HepG2 (cell line): ENCODE results near the gene SOX13. TPM values are rescaled to one million over a fixed set of nuclear protein-coding genes. Genes with fewer than 3 reads are reported as not detected.

Experiments used
- ATF7-NPFF ChIP-seq: sonication (generic); formaldehyde crosslinking; IDR thresholded peaks from 2 replicates; pipeline ENCODE4 v1.8.1; 2023; ENCODE audit warnings: mild to moderate bottlenecking, low read depth, missing genetic modification reagents, moderate library complexity
- GZF1 ChIP-seq: sonication (generic); formaldehyde crosslinking; IDR thresholded peaks from 2 replicates; pipeline ENCODE4 v1.5.1; 2020; ENCODE audit warnings: mild to moderate bottlenecking, missing genetic modification reagents
- JUN ChIP-seq: sonication (generic); formaldehyde crosslinking; IDR thresholded peaks from 2 replicates; pipeline ENCODE4 v1.4.0; 2020; ENCODE audit warnings: mild to moderate bottlenecking, missing genetic modification reagents
- KLF16 ChIP-seq, 2 experiments: sonication (generic) in 1 of 2; formaldehyde crosslinking in 1 of 2; IDR thresholded peaks; 2 replicates each; pipeline versions ENCODE4 v1.6.1 to v1.8.0; 2016 to 2023; ENCODE audit warnings: missing genetic modification reagents in 2 of 2, missing compliant biosample characterization in 1 of 2
- RNF2 ChIP-seq: fragments of 450-650 bp; conservative IDR thresholded peaks from 2 replicates; pipeline ENCODE4 v1.6.1; 2016; ENCODE audit warnings: low read depth
- SETDB1 ChIP-seq: sonication (generic); formaldehyde crosslinking; IDR thresholded peaks from 2 replicates; pipeline ENCODE4 v1.5.1; 2020; ENCODE audit warnings: missing genetic modification reagents, mild to moderate bottlenecking, borderline replicate concordance
- ZBTB7A ChIP-seq: sonication (generic); formaldehyde crosslinking; IDR thresholded peaks from 2 replicates; pipeline ENCODE4 v1.8.0; 2022; ENCODE audit warnings: mild to moderate bottlenecking, missing genetic modification reagents
- ZEB1 ChIP-seq: IDR thresholded peaks from 2 replicates; pipeline ENCODE4 v1.6.1; 2012; ENCODE audit warnings: mild to moderate bottlenecking, low read depth, inconsistent platforms; ENCODE audit not compliant: insufficient replicate concordance
- ZNF543 ChIP-seq: sonication (generic); formaldehyde crosslinking; IDR thresholded peaks from 2 replicates; pipeline ENCODE4 v1.4.0; 2020; ENCODE audit warnings: mild to moderate bottlenecking, missing genetic modification reagents
- ZNF570 ChIP-seq: sonication (generic); formaldehyde crosslinking; IDR thresholded peaks from 2 replicates; pipeline ENCODE4 v1.4.0; 2020; ENCODE audit warnings: mild to moderate bottlenecking, missing genetic modification reagents, borderline replicate concordance
- polyA plus RNA-seq, 8 experiments: library from polyadenylated mRNA; depleted of rRNA in 3 of 8; stranded (reverse) in 7 of 8; unstranded in 1 of 8; fragments of >200 nt; fragmentation: Illumina TruSeq in 4 of 8; extraction: Trizol in 4 of 8; gene quantifications; 2 replicates each; pipeline versions ENCODE4 v1.2.1 to v1.2.3, GENCODE V29; 2011 to 2016; ENCODE audit warnings: low read depth in 4 of 8, missing spikeins in 1 of 8, mixed read lengths in 1 of 8; ENCODE audit not compliant: insufficient read depth in 1 of 8
- total RNA-seq, 5 experiments: library from RNA; depleted of rRNA; stranded (reverse); fragments of >200 nt; fragmentation: Illumina TruSeq; extraction: Trizol; gene quantifications; 2 replicates each; pipeline ENCODE4 v1.2.3, GENCODE V29; 2016; ENCODE audit warnings: low read depth in 1 of 5
- TF ChIP-seq, protein P1 (sequence below): sonication (generic); formaldehyde crosslinking; IDR thresholded peaks from 2 replicates; pipeline ENCODE4 v1.5.0; 2020; ENCODE audit warnings: mild to moderate bottlenecking, missing genetic modification reagents, borderline replicate concordance
- TF ChIP-seq, protein P2 (sequence below): sonication (generic); formaldehyde crosslinking; IDR thresholded peaks from 2 replicates; pipeline ENCODE4 v1.4.0; 2020; ENCODE audit warnings: missing genetic modification reagents
- TF ChIP-seq, protein P3 (sequence below): sonication (generic); formaldehyde crosslinking; IDR thresholded peaks from 2 replicates; pipeline ENCODE4 v1.5.0; 2020; ENCODE audit warnings: mild to moderate bottlenecking, low read depth, missing genetic modification reagents, borderline replicate concordance
- TF ChIP-seq, protein P4 (sequence below): IDR thresholded peaks from 2 replicates; pipeline ENCODE4 v1.6.1; 2012; ENCODE audit warnings: inconsistent platforms
- TF ChIP-seq, protein P5 (sequence below): sonication (generic); formaldehyde crosslinking; IDR thresholded peaks from 2 replicates; pipeline ENCODE4 v1.4.0; 2020; ENCODE audit warnings: mild to moderate bottlenecking, missing genetic modification reagents, borderline replicate concordance

SOX13 gene
- total and polyA plus RNA-seq, 2 of the 13 experiments (the other 11 are each of a cell fraction or from before 2014, with no cell fraction given) = 13.3 to 15.8 TPM

DNA sequence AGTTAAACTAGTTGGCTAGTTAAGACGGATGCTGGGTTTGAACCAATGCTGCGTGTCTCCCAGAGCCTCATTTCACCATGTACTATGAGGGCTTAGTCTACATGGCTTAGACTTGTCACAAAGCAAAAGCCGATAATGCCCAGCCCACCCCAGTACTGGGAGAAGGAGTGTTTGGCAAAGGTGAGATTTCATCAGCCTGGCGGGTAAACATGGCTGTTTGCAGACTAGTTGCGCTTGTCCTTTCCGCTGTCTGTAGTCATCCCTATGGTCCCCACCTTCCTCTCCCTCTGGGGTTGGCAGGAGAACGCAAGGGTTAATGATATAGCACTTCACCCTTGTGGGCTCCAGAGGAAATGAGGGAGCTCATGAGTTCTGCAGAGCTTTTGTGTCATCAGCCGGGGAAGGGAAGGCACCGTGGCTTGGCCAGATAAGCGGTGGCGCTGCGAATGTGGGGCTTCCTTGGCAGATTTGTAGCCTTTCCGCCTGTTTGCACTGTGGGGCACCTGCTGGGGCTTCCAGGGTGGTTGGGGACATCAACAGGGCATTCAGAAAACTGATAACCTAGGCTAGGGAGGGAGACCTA is 29.2 kb downstream of the SOX13 start (continued):
- TF ChIP-seq, protein P1, sequence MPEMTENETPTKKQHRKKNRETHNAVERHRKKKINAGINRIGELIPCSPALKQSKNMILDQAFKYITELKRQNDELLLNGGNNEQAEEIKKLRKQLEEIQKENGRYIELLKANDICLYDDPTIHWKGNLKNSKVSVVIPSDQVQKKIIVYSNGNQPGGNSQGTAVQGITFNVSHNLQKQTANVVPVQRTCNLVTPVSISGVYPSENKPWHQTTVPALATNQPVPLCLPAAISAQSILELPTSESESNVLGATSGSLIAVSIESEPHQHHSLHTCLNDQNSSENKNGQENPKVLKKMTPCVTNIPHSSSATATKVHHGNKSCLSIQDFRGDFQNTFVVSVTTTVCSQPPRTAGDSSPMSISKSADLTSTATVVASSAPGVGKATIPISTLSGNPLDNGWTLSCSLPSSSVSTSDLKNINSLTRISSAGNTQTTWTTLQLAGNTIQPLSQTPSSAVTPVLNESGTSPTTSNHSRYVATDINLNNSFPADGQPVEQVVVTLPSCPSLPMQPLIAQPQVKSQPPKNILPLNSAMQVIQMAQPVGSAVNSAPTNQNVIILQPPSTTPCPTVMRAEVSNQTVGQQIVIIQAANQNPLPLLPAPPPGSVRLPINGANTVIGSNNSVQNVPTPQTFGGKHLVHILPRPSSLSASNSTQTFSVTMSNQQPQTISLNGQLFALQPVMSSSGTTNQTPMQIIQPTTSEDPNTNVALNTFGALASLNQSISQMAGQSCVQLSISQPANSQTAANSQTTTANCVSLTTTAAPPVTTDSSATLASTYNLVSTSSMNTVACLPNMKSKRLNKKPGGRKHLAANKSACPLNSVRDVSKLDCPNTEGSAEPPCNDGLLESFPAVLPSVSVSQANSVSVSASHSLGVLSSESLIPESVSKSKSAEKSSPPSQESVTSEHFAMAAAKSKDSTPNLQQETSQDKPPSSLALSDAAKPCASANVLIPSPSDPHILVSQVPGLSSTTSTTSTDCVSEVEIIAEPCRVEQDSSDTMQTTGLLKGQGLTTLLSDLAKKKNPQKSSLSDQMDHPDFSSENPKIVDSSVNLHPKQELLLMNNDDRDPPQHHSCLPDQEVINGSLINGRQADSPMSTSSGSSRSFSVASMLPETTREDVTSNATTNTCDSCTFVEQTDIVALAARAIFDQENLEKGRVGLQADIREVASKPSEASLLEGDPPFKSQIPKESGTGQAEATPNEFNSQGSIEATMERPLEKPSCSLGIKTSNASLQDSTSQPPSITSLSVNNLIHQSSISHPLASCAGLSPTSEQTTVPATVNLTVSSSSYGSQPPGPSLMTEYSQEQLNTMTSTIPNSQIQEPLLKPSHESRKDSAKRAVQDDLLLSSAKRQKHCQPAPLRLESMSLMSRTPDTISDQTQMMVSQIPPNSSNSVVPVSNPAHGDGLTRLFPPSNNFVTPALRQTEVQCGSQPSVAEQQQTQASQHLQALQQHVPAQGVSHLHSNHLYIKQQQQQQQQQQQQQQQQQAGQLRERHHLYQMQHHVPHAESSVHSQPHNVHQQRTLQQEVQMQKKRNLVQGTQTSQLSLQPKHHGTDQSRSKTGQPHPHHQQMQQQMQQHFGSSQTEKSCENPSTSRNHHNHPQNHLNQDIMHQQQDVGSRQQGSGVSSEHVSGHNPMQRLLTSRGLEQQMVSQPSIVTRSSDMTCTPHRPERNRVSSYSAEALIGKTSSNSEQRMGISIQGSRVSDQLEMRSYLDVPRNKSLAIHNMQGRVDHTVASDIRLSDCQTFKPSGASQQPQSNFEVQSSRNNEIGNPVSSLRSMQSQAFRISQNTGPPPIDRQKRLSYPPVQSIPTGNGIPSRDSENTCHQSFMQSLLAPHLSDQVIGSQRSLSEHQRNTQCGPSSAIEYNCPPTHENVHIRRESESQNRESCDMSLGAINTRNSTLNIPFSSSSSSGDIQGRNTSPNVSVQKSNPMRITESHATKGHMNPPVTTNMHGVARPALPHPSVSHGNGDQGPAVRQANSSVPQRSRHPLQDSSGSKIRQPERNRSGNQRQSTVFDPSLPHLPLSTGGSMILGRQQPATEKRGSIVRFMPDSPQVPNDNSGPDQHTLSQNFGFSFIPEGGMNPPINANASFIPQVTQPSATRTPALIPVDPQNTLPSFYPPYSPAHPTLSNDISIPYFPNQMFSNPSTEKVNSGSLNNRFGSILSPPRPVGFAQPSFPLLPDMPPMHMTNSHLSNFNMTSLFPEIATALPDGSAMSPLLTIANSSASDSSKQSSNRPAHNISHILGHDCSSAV (CRISPR knock-in tag) = no peak
- TF ChIP-seq, protein P2, sequence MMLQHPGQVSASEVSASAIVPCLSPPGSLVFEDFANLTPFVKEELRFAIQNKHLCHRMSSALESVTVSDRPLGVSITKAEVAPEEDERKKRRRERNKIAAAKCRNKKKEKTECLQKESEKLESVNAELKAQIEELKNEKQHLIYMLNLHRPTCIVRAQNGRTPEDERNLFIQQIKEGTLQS (CRISPR knock-in tag) = peak; percentile 90
- no peak for TF ChIP-seq ZNF570
- no peak for TF ChIP-seq ZNF543 (CRISPR knock-in tag)
- TF ChIP-seq ZEB1 = peak; percentile 82
- TF ChIP-seq, protein P3, sequence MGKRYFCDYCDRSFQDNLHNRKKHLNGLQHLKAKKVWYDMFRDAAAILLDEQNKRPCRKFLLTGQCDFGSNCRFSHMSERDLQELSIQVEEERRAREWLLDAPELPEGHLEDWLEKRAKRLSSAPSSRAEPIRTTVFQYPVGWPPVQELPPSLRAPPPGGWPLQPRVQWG (CRISPR knock-in tag) = no peak
- 0 out of 2 replicates have a peak, but pooled peaks have one; percentile 56 for TF ChIP-seq GZF1 (CRISPR knock-in tag)
- peak; percentile 65; the same call in 1 of the 2 replicates for TF ChIP-seq ZBTB7A (CRISPR knock-in tag)
- TF ChIP-seq KLF16 (CRISPR knock-in tag; IDR thresholded peaks at IDR 0.05) = peak in 1 of 2 experiments; percentile 33; a peak in 1 of 4 replicates
- TF ChIP-seq JUN = no peak
- no peak for TF ChIP-seq SETDB1
- no peak for TF ChIP-seq ATF7-NPFF (CRISPR knock-in tag)
- TF ChIP-seq, protein P4, sequence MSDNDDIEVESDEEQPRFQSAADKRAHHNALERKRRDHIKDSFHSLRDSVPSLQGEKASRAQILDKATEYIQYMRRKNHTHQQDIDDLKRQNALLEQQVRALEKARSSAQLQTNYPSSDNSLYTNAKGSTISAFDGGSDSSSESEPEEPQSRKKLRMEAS = peak; percentile 44; the same call in 1 of the 2 replicates
- TF ChIP-seq RNF2 = no peak
- TF ChIP-seq, protein P5, sequence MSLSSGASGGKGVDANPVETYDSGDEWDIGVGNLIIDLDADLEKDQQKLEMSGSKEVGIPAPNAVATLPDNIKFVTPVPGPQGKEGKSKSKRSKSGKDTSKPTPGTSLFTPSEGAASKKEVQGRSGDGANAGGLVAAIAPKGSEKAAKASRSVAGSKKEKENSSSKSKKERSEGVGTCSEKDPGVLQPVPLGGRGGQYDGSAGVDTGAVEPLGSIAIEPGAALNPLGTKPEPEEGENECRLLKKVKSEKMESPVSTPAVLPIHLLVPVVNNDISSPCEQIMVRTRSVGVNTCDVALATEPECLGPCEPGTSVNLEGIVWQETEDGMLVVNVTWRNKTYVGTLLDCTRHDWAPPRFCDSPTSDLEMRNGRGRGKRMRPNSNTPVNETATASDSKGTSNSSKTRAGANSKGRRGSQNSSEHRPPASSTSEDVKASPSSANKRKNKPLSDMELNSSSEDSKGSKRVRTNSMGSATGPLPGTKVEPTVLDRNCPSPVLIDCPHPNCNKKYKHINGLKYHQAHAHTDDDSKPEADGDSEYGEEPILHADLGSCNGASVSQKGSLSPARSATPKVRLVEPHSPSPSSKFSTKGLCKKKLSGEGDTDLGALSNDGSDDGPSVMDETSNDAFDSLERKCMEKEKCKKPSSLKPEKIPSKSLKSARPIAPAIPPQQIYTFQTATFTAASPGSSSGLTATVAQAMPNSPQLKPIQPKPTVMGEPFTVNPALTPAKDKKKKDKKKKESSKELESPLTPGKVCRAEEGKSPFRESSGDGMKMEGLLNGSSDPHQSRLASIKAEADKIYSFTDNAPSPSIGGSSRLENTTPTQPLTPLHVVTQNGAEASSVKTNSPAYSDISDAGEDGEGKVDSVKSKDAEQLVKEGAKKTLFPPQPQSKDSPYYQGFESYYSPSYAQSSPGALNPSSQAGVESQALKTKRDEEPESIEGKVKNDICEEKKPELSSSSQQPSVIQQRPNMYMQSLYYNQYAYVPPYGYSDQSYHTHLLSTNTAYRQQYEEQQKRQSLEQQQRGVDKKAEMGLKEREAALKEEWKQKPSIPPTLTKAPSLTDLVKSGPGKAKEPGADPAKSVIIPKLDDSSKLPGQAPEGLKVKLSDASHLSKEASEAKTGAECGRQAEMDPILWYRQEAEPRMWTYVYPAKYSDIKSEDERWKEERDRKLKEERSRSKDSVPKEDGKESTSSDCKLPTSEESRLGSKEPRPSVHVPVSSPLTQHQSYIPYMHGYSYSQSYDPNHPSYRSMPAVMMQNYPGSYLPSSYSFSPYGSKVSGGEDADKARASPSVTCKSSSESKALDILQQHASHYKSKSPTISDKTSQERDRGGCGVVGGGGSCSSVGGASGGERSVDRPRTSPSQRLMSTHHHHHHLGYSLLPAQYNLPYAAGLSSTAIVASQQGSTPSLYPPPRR = peak; percentile 27; the same call in 1 of the 2 replicates
